ENCODE results near the gene ATXN7L3.

DNA sequence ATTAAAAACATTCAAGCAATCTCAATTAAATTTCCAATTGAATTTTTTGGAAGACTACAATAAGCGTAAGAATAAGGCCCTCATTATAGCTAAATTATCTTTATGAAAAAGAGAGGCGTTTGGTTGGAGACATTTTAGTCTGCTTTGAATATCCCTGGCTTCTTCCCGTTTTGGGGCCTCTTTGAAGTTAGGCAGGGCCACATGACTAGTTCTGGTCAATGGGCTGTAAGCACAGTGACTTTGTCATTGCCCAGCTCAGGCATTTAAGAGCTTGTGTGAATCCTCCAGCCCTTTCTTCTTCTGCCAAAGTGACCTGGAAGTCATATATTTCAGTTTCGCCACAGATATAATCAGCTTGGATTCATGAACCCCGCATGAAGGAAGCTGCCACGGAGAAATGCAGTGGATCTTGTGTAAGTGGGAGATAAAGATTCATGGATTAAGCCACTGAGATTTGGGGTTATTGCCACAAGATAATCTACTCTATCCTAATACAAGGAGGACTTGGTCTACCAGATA, 41.5 kb upstream of the ATXN7L3 start:
- TF ChIP-seq POLR2A (IDR thresholded peaks at IDR 0.05; ENCODE audit: low read depth, low read length), result no peak
- no peak for TF ChIP-seq POU2F2 (IDR thresholded peaks at IDR 0.05; ENCODE audit: low read depth, low read length)
- no peak for TF ChIP-seq POLR2AphosphoS5 (IDR thresholded peaks at IDR 0.05; ENCODE audit: low read depth, low read length)
- no peak for TF ChIP-seq TAF1 (IDR thresholded peaks at IDR 0.05; ENCODE audit: low read depth, low read length)
- TF ChIP-seq PAX5 (IDR thresholded peaks at IDR 0.05; ENCODE audit: insufficient read depth, low read length, severe bottlenecking), result no peak
- no peak for TF ChIP-seq SPI1 (IDR thresholded peaks at IDR 0.05; ENCODE audit: low read depth, low read length)
